Peyer's patch (tissue), 4 donors: ENCODE results near the gene GTSF1L. TPM values are rescaled to one million over a fixed set of nuclear protein-coding genes. Genes with fewer than 3 reads are reported as not detected.
"Not testable (repeated sequence)": the region's sequence is repeated elsewhere in the genome, so short reads cannot be mapped to it uniquely, and the experiment has no call there.

Experiments
- DNase-seq, 3 donors: peaks; one replicate each; pipeline ENCODE4 v3.0.0-alpha.2; 2017 to 2019
- H3K27ac ChIP-seq, 4 donors: fragments of 200-600 bp; sonication (generic); one replicate each; pipeline ENCODE4 v1.5.1; 2016 to 2019
- H3K27me3 ChIP-seq, 2 donors: fragments of 200-600 bp; sonication (generic); one replicate each; pipeline ENCODE4 v1.5.1; 2019
- H3K36me3 ChIP-seq, 3 donors: fragments of 200-600 bp; sonication (generic); one replicate each; pipeline ENCODE4 v1.5.1; 2016 to 2019
- H3K4me1 ChIP-seq, 4 donors: fragments of 200-600 bp; sonication (generic); one replicate each; pipeline ENCODE4 v1.5.1; 2016 to 2019
- H3K4me3 ChIP-seq, 4 donors: fragments of 200-600 bp; sonication (generic); 1 replicate in 3 of 4; 2 replicates in 1 of 4; pipeline ENCODE4 v1.5.1; 2016 to 2019; ENCODE audit warnings: mild to moderate bottlenecking in 1 of 4
- H3K9me3 ChIP-seq, 4 donors: fragments of 200-600 bp; sonication (generic); one replicate each; pipeline ENCODE4 v1.5.1; 2016 to 2019; ENCODE audit warnings: mild to moderate bottlenecking in 1 of 4
- CTCF ChIP-seq, 6 experiments: fragments of 450-650 bp in 4 of 6; fragments of 200-600 bp in 2 of 6; sonication (generic) in 1 of 6; IDR thresholded peaks; one replicate each; pipeline ENCODE4 v1.5.1; 2017 to 2019; ENCODE audit warnings: antibody characterized with exemption in 6 of 6, mild to moderate bottlenecking in 3 of 6, moderate library complexity in 1 of 6
- POLR2A ChIP-seq, 2 donors: fragments of 450-650 bp; IDR thresholded peaks; one replicate each; pipeline ENCODE4 v1.5.1; 2017; ENCODE audit warnings: antibody characterized with exemption in 2 of 2, mild to moderate bottlenecking in 2 of 2, moderate library complexity in 2 of 2
- total RNA-seq, 4 donors: library from RNA; depleted of rRNA; stranded (reverse); fragments of >200 nt; gene quantifications; one replicate each; pipeline ENCODE4 v1.1.0, GENCODE V29; 2016

Gene GTSF1L
- total RNA-seq, 4 donors from 2014 or later: not detected

- H3K4me1 ChIP-seq: no peaks in the 10 kb centered on the region
- no peak for DNase-seq
- H3K4me3 ChIP-seq: no peak overlapping the region
- TF ChIP-seq POLR2A (IDR thresholded peaks at IDR 0.05) (no peak), CTCF (IDR thresholded peaks at IDR 0.05) (no peak)
- no peak overlapping the region for H3K27ac ChIP-seq
- H3K9me3 ChIP-seq: no peaks in the 10 kb centered on the region
- H3K27me3 ChIP-seq: no peaks in the 10 kb centered on the region
- H3K36me3 ChIP-seq: no peaks in the 10 kb centered on the region
Measured at GRCh38 chr20:43766917-43767316, 40.1 kb upstream of the GTSF1L start.

- H3K36me3 ChIP-seq: no peaks in the 10 kb centered on the region
- H3K9me3 ChIP-seq: no peaks in the 10 kb centered on the region
- DNase-seq: no peak
- no peak for TF ChIP-seq POLR2A (IDR thresholded peaks at IDR 0.05)
- TF ChIP-seq CTCF (IDR thresholded peaks at IDR 0.05): no peak
- H3K4me3 ChIP-seq: no peak overlapping the region
- no peaks in the 10 kb centered on the region for H3K4me1 ChIP-seq
- H3K27me3 ChIP-seq: no peaks in the 10 kb centered on the region
- no peak overlapping the region for H3K27ac ChIP-seq
Measured at GRCh38 chr20:43766385-43766784, 39.6 kb upstream of the GTSF1L start.

GRCh38 chr20:43765916-43766315 is 39.1 kb upstream of the GTSF1L start:
- Histone ChIP-seq H3K4me3 (no peak overlapping the region), H3K4me1 (no peaks in the 10 kb centered on the region), H3K27ac (no peak overlapping the region), H3K9me3 (no peaks in the 10 kb centered on the region), H3K36me3 (no peaks in the 10 kb centered on the region), H3K27me3 (no peaks in the 10 kb centered on the region)
- DNase-seq: no peak
- TF ChIP-seq POLR2A (IDR thresholded peaks at IDR 0.05) (no peak), CTCF (IDR thresholded peaks at IDR 0.05) (no peak)

GRCh38 chr20:43762911-43763310 is 36.1 kb upstream of the GTSF1L start:
- DNase-seq: no peak
- Histone ChIP-seq H3K4me3 (no peak overlapping the region), H3K27ac (no peak overlapping the region), H3K27me3 (no peaks in the 10 kb centered on the region), H3K4me1 (no peaks in the 10 kb centered on the region), H3K36me3 (no peaks in the 10 kb centered on the region), H3K9me3 (no peaks in the 10 kb centered on the region)
- TF ChIP-seq CTCF (IDR thresholded peaks at IDR 0.05): no peak
- TF ChIP-seq POLR2A (IDR thresholded peaks at IDR 0.05): no peak

- Histone ChIP-seq H3K36me3 (no peaks in the 10 kb centered on the region), H3K4me1 (no peaks in the 10 kb centered on the region), H3K27ac (no peak overlapping the region), H3K27me3 (no peaks in the 10 kb centered on the region), H3K9me3 (no peaks in the 10 kb centered on the region), H3K4me3 (no peak overlapping the region)
- DNase-seq: no peak
- TF ChIP-seq POLR2A (IDR thresholded peaks at IDR 0.05) (no peak), CTCF (IDR thresholded peaks at IDR 0.05) (no peak)
Measured at GRCh38 chr20:43761386-43762340, 34.9 kb upstream of the GTSF1L start.

GRCh38 chr20:43757888-43758287 is 31.1 kb upstream of the GTSF1L start:
- not testable (repeated sequence) for H3K9me3 ChIP-seq, H3K4me3 ChIP-seq, H3K4me1 ChIP-seq, H3K27ac ChIP-seq, H3K27me3 ChIP-seq, DNase-seq, H3K36me3 ChIP-seq
